Measurements from ENCODE around the gene ANGPTL2.

The ANGPTL2 gene

DNA sequence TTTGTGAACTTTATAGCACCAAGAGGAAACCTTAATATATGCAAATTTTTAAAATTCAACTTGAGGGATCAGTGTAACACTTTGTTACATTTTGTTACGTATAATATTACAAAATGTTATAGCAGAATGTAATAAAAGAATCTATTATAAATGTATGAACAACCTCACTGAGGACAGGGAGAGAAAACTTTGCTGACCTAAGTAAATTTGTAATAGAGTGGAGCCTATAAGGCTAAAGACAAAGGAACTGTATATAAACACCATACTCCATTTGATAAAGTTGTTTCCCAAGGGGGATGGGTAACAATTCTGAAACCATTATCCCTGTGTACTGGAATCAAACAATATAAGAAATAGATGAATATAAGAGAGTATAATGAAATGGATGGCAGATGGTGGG, 77.3 kb downstream of the ANGPTL2 start:
- DNase-seq: no peak

- DNase-seq: no peak
These were observed 82.9 kb downstream of the ANGPTL2 start for GRCh38 chr9:127039492-127039891.

GRCh38 chr9:127038531-127038930, 83.9 kb downstream of the ANGPTL2 start:
- no peak for DNase-seq

All from NCI-H69 (cell line).